HL-60 (cell line): Measurements from ENCODE around the gene PXMP4.

ENCODE experiments used
- GABPA ChIP-seq: IDR thresholded peaks from 2 replicates; pipeline ENCODE4 v1.6.1; 2012; ENCODE audit warnings: low read depth
- POLR2AphosphoS5 ChIP-seq: IDR thresholded peaks from 2 replicates; pipeline ENCODE4 v1.6.1; 2012; ENCODE audit warnings: low read depth
- SPI1 ChIP-seq: IDR thresholded peaks from 2 replicates; pipeline ENCODE4 v1.6.1; 2012; ENCODE audit warnings: low read depth, mild to moderate bottlenecking, borderline replicate concordance
- TF ChIP-seq, protein P1 (sequence below): IDR thresholded peaks from one replicate; pipeline ENCODE4 v1.5.1; 2011; ENCODE audit warnings: low read length, control low read depth, inconsistent platforms; ENCODE audit not compliant: insufficient read depth
- TF ChIP-seq, protein P2 (sequence below): IDR thresholded peaks from 2 replicates; pipeline ENCODE4 v1.6.1; 2012; ENCODE audit warnings: low read depth; ENCODE audit not compliant: insufficient replicate concordance

DNA sequence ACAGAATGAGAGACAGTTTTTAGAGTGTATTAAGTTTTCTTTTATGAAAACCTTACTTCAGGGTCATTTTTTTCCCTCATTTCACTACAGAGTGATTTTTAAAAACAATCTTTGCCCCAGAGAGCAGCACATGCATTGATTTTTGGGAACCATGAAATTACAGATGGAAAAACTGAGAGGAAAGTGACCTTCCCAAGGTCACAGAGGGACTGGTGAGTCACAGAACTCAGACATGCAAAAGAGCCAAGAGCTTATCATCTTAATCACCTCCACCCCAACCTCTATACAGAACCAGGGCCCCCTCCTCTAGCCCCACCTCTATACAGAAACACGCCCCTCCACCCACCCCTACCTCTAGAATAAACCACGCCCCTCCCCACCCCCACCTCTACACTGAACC lies 10.7 kb downstream of the PXMP4 start:
- TF ChIP-seq, protein P1, sequence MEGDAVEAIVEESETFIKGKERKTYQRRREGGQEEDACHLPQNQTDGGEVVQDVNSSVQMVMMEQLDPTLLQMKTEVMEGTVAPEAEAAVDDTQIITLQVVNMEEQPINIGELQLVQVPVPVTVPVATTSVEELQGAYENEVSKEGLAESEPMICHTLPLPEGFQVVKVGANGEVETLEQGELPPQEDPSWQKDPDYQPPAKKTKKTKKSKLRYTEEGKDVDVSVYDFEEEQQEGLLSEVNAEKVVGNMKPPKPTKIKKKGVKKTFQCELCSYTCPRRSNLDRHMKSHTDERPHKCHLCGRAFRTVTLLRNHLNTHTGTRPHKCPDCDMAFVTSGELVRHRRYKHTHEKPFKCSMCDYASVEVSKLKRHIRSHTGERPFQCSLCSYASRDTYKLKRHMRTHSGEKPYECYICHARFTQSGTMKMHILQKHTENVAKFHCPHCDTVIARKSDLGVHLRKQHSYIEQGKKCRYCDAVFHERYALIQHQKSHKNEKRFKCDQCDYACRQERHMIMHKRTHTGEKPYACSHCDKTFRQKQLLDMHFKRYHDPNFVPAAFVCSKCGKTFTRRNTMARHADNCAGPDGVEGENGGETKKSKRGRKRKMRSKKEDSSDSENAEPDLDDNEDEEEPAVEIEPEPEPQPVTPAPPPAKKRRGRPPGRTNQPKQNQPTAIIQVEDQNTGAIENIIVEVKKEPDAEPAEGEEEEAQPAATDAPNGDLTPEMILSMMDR, result no peak
- TF ChIP-seq POLR2AphosphoS5, result no peak
- TF ChIP-seq SPI1, result no peak
- TF ChIP-seq, protein P2, sequence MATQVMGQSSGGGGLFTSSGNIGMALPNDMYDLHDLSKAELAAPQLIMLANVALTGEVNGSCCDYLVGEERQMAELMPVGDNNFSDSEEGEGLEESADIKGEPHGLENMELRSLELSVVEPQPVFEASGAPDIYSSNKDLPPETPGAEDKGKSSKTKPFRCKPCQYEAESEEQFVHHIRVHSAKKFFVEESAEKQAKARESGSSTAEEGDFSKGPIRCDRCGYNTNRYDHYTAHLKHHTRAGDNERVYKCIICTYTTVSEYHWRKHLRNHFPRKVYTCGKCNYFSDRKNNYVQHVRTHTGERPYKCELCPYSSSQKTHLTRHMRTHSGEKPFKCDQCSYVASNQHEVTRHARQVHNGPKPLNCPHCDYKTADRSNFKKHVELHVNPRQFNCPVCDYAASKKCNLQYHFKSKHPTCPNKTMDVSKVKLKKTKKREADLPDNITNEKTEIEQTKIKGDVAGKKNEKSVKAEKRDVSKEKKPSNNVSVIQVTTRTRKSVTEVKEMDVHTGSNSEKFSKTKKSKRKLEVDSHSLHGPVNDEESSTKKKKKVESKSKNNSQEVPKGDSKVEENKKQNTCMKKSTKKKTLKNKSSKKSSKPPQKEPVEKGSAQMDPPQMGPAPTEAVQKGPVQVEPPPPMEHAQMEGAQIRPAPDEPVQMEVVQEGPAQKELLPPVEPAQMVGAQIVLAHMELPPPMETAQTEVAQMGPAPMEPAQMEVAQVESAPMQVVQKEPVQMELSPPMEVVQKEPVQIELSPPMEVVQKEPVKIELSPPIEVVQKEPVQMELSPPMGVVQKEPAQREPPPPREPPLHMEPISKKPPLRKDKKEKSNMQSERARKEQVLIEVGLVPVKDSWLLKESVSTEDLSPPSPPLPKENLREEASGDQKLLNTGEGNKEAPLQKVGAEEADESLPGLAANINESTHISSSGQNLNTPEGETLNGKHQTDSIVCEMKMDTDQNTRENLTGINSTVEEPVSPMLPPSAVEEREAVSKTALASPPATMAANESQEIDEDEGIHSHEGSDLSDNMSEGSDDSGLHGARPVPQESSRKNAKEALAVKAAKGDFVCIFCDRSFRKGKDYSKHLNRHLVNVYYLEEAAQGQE, result no peak
- no peak for TF ChIP-seq GABPA
